Measurements from ENCODE around the gene INPP4A. TPM values are rescaled to one million over a fixed set of nuclear protein-coding genes. Genes with fewer than 3 reads are reported as not detected.

The INPP4A gene
- polyA plus RNA-seq, 1 experiment, result 12.9 TPM

DNA sequence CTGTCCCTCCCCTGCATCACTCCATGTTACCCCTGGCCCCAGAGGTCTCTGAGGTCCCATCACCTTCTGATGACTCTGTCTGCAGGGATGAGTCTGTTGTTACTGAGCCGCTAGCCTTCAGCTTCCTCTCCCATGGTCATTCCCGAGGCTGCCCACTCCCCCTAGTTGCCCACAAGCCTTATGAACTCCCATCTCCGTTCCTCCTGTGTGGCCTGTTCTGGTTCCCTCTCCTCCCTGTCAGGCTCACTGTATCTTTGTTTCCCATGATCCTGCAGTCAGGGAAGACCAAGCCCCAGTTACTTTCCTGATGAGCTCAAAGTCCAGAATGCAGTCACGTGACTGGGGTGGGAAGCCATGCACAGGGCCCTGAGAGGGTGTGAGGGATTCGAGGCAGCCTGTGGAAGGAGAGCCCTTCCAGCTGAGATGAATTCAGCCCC, 39.5 kb downstream of the INPP4A start:
- ChIA-PET POLR2A (no interaction called here), CTCF (no interaction called here)
- DNase-seq (ENCODE audit: low read depth, low spot score), result no peak
- TF ChIP-seq, protein P1, sequence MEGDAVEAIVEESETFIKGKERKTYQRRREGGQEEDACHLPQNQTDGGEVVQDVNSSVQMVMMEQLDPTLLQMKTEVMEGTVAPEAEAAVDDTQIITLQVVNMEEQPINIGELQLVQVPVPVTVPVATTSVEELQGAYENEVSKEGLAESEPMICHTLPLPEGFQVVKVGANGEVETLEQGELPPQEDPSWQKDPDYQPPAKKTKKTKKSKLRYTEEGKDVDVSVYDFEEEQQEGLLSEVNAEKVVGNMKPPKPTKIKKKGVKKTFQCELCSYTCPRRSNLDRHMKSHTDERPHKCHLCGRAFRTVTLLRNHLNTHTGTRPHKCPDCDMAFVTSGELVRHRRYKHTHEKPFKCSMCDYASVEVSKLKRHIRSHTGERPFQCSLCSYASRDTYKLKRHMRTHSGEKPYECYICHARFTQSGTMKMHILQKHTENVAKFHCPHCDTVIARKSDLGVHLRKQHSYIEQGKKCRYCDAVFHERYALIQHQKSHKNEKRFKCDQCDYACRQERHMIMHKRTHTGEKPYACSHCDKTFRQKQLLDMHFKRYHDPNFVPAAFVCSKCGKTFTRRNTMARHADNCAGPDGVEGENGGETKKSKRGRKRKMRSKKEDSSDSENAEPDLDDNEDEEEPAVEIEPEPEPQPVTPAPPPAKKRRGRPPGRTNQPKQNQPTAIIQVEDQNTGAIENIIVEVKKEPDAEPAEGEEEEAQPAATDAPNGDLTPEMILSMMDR (IDR thresholded peaks at IDR 0.05; ENCODE audit: low read depth, low read length), result no peak
- H3K4me3 ChIP-seq (ENCODE audit: low read depth, low read length), result no peak overlapping the region
- H3K9me3 ChIP-seq (ENCODE audit: control insufficient read depth, insufficient read depth, low read length), result no peaks in the 10 kb centered on the region
- no peaks in the 10 kb centered on the region for H3K27me3 ChIP-seq (ENCODE audit: control insufficient read depth, insufficient read depth, low read length)
- H3K27ac ChIP-seq (ENCODE audit: low read depth, low read length), result no peak overlapping the region

DNA sequence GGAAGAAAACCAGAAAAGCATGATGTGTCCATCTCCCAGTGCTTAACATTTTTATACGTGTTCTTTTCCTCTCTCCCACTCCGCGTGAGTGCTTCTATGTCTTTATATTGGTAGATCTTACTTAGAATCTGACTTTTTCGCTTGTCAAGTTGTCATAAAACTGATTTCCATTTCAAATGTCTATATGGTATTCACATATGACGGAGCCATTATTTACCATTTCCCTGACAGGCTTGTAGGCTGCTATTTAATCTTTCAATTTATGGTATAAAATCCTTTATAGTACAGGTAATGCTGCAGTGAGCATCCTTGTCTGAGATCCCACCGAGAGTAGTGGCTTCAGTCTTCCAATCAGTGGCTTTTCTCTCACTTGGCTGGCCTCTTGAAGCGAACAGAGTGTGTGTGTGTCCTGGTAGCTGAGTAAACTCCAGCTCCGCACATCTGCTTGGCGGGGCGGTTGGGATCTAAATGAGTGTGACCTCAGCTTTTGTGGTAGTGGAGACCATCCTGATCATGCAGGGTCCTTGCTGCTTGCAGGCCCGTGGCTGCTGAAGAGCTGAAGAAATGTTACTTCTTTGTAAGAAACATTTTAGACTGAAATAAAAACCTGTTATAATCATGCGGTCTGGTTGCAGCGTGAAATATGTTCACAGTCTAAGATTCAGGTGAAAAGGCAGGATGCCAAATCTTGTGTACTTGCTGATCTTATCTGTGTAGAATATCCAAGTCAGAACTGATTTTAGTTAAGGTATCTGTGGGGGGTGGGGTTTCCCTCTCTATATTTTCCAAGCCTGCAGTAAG, 40.2 kb downstream of the INPP4A start:
- TF ChIP-seq, protein P1 (IDR thresholded peaks at IDR 0.05; ENCODE audit: low read depth, low read length), result no peak
- POLR2A ChIA-PET, result no interaction called here
- CTCF ChIA-PET, result no interaction called here
- no peak for DNase-seq (ENCODE audit: low read depth, low spot score)
- Histone ChIP-seq H3K27ac (ENCODE audit: low read depth, low read length) (no peak overlapping the region), H3K4me3 (ENCODE audit: low read depth, low read length) (no peak overlapping the region), H3K9me3 (ENCODE audit: control insufficient read depth, insufficient read depth, low read length) (no peaks in the 10 kb centered on the region), H3K27me3 (ENCODE audit: control insufficient read depth, insufficient read depth, low read length) (no peaks in the 10 kb centered on the region)

DNA sequence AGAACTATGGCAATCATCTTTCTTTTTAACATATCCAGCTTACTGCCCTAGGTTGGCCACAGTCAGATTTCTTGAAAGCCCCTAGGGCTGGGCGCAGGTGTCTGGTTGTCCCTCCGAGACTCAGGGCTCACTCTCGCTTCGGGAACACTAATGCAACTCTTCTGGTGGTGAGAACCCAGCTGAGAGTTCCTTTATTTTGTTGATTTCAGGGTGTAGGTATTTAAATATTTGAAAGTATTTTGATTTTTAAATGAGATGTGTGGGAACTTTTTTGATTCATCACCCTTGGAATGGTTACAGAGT, 40.7 kb downstream of the INPP4A start:
- Histone ChIP-seq H3K27ac (ENCODE audit: low read depth, low read length) (no peak overlapping the region), H3K9me3 (ENCODE audit: control insufficient read depth, insufficient read depth, low read length) (no peaks in the 10 kb centered on the region), H3K4me3 (ENCODE audit: low read depth, low read length) (no peak overlapping the region), H3K27me3 (ENCODE audit: control insufficient read depth, insufficient read depth, low read length) (no peaks in the 10 kb centered on the region)
- ChIA-PET POLR2A (no interaction called here), CTCF (no interaction called here)
- TF ChIP-seq, protein P1 (IDR thresholded peaks at IDR 0.05; ENCODE audit: low read depth, low read length), result no peak
- DNase-seq (ENCODE audit: low read depth, low spot score), result no peak

DNA sequence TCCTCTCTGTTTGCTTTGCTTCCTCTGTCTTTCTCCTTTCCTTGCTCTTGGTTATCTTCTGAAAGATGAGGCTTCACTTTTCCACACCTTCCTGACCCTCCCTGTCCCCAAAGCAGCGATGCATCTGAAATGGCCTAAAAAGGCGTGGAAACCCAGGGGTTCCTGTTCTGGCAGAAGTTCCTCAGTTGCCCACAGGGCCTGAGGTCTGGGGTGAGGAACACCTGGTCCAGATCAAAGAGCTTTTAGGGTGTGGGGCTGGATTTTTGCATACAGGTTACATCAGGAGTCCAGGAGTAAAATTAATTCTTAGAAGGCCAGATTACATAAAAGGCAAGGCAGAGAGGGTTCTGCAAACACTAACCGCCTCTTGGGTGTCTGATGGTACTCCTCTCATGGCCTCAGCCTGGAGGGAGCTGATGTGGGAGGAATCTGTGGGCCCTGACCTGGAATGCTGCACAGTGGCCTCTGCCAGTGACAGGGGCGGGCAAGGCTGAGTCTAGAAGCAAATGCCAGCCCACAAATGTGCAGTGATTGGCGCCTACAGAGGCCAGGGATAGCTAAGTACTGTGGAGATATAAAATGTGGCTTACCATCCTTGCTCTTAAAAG, 41.8 kb downstream of the INPP4A start:
- ChIA-PET CTCF (interaction anchor here (1.7 kb wide), 1 partner anchor 12 kb away, joined by 4 read pairs; no protein-coding TSS in a partner anchor), POLR2A (no interaction called here)
- H3K9me3 ChIP-seq (ENCODE audit: control insufficient read depth, insufficient read depth, low read length), result no peaks in the 10 kb centered on the region
- H3K4me3 ChIP-seq (ENCODE audit: low read depth, low read length), result no peak overlapping the region
- H3K27me3 ChIP-seq (ENCODE audit: control insufficient read depth, insufficient read depth, low read length), result no peaks in the 10 kb centered on the region
- H3K27ac ChIP-seq (ENCODE audit: low read depth, low read length), result no peak overlapping the region
- TF ChIP-seq, protein P1 (IDR thresholded peaks at IDR 0.05; ENCODE audit: low read depth, low read length), result no peak
- no peak for DNase-seq (ENCODE audit: low read depth, low spot score)

DNA sequence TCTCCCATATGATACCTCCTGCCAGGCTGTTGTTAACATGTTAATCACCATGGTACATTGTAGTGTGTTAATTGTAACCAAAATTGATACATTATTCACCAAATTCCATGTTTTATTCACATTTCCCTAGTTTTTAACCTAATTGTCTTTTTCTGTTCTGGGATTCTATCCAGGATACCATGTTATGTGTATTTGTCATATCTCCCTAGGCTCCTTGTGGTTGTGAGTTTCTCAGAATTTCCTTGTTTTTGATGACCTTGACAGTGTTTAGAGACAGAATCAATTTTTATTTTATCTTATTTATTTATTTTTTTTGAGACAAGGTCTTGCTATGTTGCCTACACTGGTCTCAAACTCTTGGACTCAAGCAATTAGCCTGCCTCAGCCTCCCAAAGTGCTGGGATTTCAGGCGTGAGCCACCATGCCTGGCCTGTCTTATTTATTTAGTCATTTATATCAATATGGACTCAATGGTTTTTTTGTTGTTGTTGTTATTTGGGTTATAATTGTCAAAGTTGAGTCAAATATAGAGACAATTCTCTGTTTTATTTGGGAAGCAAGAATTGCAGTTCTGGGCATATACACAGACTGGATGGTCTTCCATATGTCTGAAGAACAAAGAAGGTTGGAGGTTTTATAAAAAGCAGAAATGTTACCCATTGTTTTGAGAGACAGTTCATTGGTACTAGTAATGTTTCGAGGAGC, 42.6 kb downstream of the INPP4A start:
- POLR2A ChIA-PET, result no interaction called here
- no peak overlapping the region for H3K27ac ChIP-seq (ENCODE audit: low read depth, low read length)

More for the DNA sequence above, 42.6 kb downstream of the INPP4A start:
- Histone ChIP-seq H3K27me3 (ENCODE audit: control insufficient read depth, insufficient read depth, low read length) (no peaks in the 10 kb centered on the region), H3K9me3 (ENCODE audit: control insufficient read depth, insufficient read depth, low read length) (no peaks in the 10 kb centered on the region), H3K4me3 (ENCODE audit: low read depth, low read length) (no peak overlapping the region)
- CTCF ChIA-PET, result interaction anchor here (0.9 to 1.9 kb wide), 7 partner anchors 7 to 122 kb away, joined by 3 to 6 read pairs (median 4); no protein-coding TSS in a partner anchor
- no peak for DNase-seq (ENCODE audit: low read depth, low spot score)
- TF ChIP-seq, protein P1 (IDR thresholded peaks at IDR 0.05; ENCODE audit: low read depth, low read length), result no peak

Measured in AG04450 (cell line).